Measurements from ENCODE around the gene NOTCH1. TPM values are rescaled to one million over a fixed set of nuclear protein-coding genes. Genes with fewer than 3 reads are reported as not detected.

NOTCH1 gene
- total RNA-seq, 2 donors from 2014 or later: 49.3 to 99.4 TPM

GRCh38 chr9:136532799-136533774, 12.8 kb downstream of the NOTCH1 start:
- peak overlapping the region; percentile 70 to 81 for H3K9ac ChIP-seq (ENCODE audit: low read depth in 2 of 2, low read length in 2 of 2)
- H3K27me3 ChIP-seq: no peaks in the 10 kb centered on the region

GRCh38 chr9:136531904-136532798, 13.7 kb downstream of the NOTCH1 start:
- H3K4me3 ChIP-seq: no peak overlapping the region

More at GRCh38 chr9:136532799-136533774, 12.8 kb downstream of the NOTCH1 start:
- Histone ChIP-seq H3K27ac (peak overlapping the region; percentile 65), H3K4me3 (no peak overlapping the region), H3K4me1 (peaks cover 61% of the 10 kb centered on the region), H3K9me3 (no peaks in the 10 kb centered on the region), H3K36me3 (no peaks in the 10 kb centered on the region)
- DNase-seq: no peak
- intact Hi-C loops (cut with DNase I): no loop called here
- no peak for TF ChIP-seq CTCF (IDR thresholded peaks at IDR 0.05)

GRCh38 chr9:136531186-136531903, 14.5 kb downstream of the NOTCH1 start:
- H3K9me3 ChIP-seq: no peaks in the 10 kb centered on the region
- peak overlapping the region; percentile 70 to 81 for H3K9ac ChIP-seq (ENCODE audit: low read depth in 2 of 2, low read length in 2 of 2)
- peak; percentile 72 for DNase-seq
- H3K27me3 ChIP-seq: no peaks in the 10 kb centered on the region
- no peak for TF ChIP-seq CTCF (IDR thresholded peaks at IDR 0.05)
- peaks cover 73% of the 10 kb centered on the region for H3K4me1 ChIP-seq
- intact Hi-C loops (cut with DNase I): no loop called here
- H3K4me3 ChIP-seq: no peak overlapping the region
- H3K27ac ChIP-seq: peak overlapping the region; percentile 65
- H3K36me3 ChIP-seq: no peaks in the 10 kb centered on the region

More at GRCh38 chr9:136531904-136532798, 13.7 kb downstream of the NOTCH1 start:
- intact Hi-C loops (cut with DNase I): no loop called here
- peak overlapping the region; percentile 65 for H3K27ac ChIP-seq
- H3K9me3 ChIP-seq: no peaks in the 10 kb centered on the region
- peak; percentile 83 for DNase-seq
- H3K9ac ChIP-seq (ENCODE audit: low read depth in 2 of 2, low read length in 2 of 2): peak overlapping the region; percentile 70 to 81
- no peak for TF ChIP-seq CTCF (IDR thresholded peaks at IDR 0.05)
- H3K27me3 ChIP-seq: no peaks in the 10 kb centered on the region
- peaks cover 67% of the 10 kb centered on the region for H3K4me1 ChIP-seq
- H3K36me3 ChIP-seq: no peaks in the 10 kb centered on the region

GRCh38 chr9:136530461-136531089, 15.3 kb downstream of the NOTCH1 start:
- no peaks in the 10 kb centered on the region for H3K36me3 ChIP-seq
- no peaks in the 10 kb centered on the region for H3K27me3 ChIP-seq
- H3K9me3 ChIP-seq: no peaks in the 10 kb centered on the region
- intact Hi-C loops (cut with DNase I): no loop called here
- H3K9ac ChIP-seq (ENCODE audit: low read depth in 2 of 2, low read length in 2 of 2): peak overlapping the region; percentile 48 to 81
- peaks cover 78% of the 10 kb centered on the region for H3K4me1 ChIP-seq
- no peak for DNase-seq
- no peak overlapping the region for H3K4me3 ChIP-seq
- TF ChIP-seq CTCF (IDR thresholded peaks at IDR 0.05): no peak
- H3K27ac ChIP-seq: peak overlapping the region; percentile 42

All from colonic mucosa (tissue), 4 donors.